GM18499 (cell line): ENCODE data around the gene PIEZO2.

Experiments used
- ATAC-seq: cut with Tn5 transposase; IDR thresholded peaks from one replicate; pipeline ENCODE4 v1.9.1; 2021; ENCODE audit warnings: moderate number of reproducible peaks; ENCODE audit not compliant: insufficient read depth, unreplicated experiment

PIEZO2 gene

GRCh38 chr18:10822456-10822855 is 326.9 kb downstream of the PIEZO2 start:
- no peak for ATAC-seq

- ATAC-seq, result no peak
Measured at GRCh38 chr18:10820681-10821080, 328.7 kb downstream of the PIEZO2 start.

GRCh38 chr18:10814336-10814735 is 335.0 kb downstream of the PIEZO2 start:
- no peak for ATAC-seq

- ATAC-seq, result no peak
Measured at GRCh38 chr18:10805587-10806118, 343.7 kb downstream of the PIEZO2 start.

- no peak for ATAC-seq
Measured at GRCh38 chr18:10804126-10804525, 345.2 kb downstream of the PIEZO2 start.

GRCh38 chr18:10798727-10799550 is 350.4 kb downstream of the PIEZO2 start:
- ATAC-seq, result no peak

- no peak for ATAC-seq
Measured at GRCh38 chr18:10797896-10798295, 351.5 kb downstream of the PIEZO2 start.

- no peak for ATAC-seq
Measured at GRCh38 chr18:10794771-10795170, 354.6 kb downstream of the PIEZO2 start.

GRCh38 chr18:10793730-10794370 is 355.5 kb downstream of the PIEZO2 start:
- ATAC-seq, result no peak

- ATAC-seq, result no peak
Measured at GRCh38 chr18:10792181-10792580, 357.2 kb downstream of the PIEZO2 start.

GRCh38 chr18:10791169-10791831 is 358.1 kb downstream of the PIEZO2 start:
- no peak for ATAC-seq

- ATAC-seq, result no peak
Measured at GRCh38 chr18:10789180-10789579, 360.2 kb downstream of the PIEZO2 start.

- peak; percentile 86 for ATAC-seq
Measured at GRCh38 chr18:10787293-10787901, 362.0 kb downstream of the PIEZO2 start.

- ATAC-seq, result no peak
Measured at GRCh38 chr18:10785798-10786197, 363.6 kb downstream of the PIEZO2 start.

GRCh38 chr18:10784596-10785202 is 364.7 kb downstream of the PIEZO2 start:
- no peak for ATAC-seq

GRCh38 chr18:10783941-10784340 is 365.4 kb downstream of the PIEZO2 start:
- ATAC-seq, result no peak

- no peak for ATAC-seq
Measured at GRCh38 chr18:10776493-10776892, 372.9 kb downstream of the PIEZO2 start.

GRCh38 chr18:10775026-10775425 is 374.3 kb downstream of the PIEZO2 start:
- ATAC-seq, result no peak

GRCh38 chr18:10771053-10771709 is 378.2 kb downstream of the PIEZO2 start:
- ATAC-seq, result no peak

- no peak for ATAC-seq
Measured at GRCh38 chr18:10770264-10770663, 379.1 kb downstream of the PIEZO2 start.
